Ishikawa (cell line): ENCODE measurements around the gene SPINK5.

Experiments used
- FOXM1 ChIP-seq: IDR thresholded peaks from 2 replicates; pipeline ENCODE4 v1.6.1; 2012; ENCODE audit warnings: low read depth, borderline replicate concordance
- RAD21 ChIP-seq: IDR thresholded peaks from 2 replicates; pipeline ENCODE4 v1.6.1; 2012; ENCODE audit warnings: low read depth
- REST ChIP-seq: IDR thresholded peaks from 2 replicates; pipeline ENCODE4 v1.6.1; 2012; ENCODE audit warnings: low read depth, mild to moderate bottlenecking
- YY1 ChIP-seq: IDR thresholded peaks from 2 replicates; pipeline ENCODE4 v1.6.1; 2012; ENCODE audit warnings: low read depth

- no peak for TF ChIP-seq RAD21
- TF ChIP-seq FOXM1 = no peak
- no peak for TF ChIP-seq REST
- TF ChIP-seq YY1 = no peak
Observed at GRCh38 chr5:148172377-148172776, 108.6 kb downstream of the SPINK5 start.
